Peyer's patch (tissue), 4 donors: ENCODE results near the gene ALOXE3.

Source experiments
- CTCF ChIP-seq, 6 experiments: fragments of 450-650 bp in 4 of 6; fragments of 200-600 bp in 2 of 6; sonication (generic) in 1 of 6; IDR thresholded peaks; one replicate each; pipeline ENCODE4 v1.5.1; 2017 to 2019; ENCODE audit warnings: antibody characterized with exemption in 6 of 6, mild to moderate bottlenecking in 3 of 6, moderate library complexity in 1 of 6
- POLR2A ChIP-seq, 2 donors: fragments of 450-650 bp; IDR thresholded peaks; one replicate each; pipeline ENCODE4 v1.5.1; 2017; ENCODE audit warnings: antibody characterized with exemption in 2 of 2, mild to moderate bottlenecking in 2 of 2, moderate library complexity in 2 of 2

GRCh38 chr17:8147141-8147804 is 29.0 kb upstream of the ALOXE3 start:
- TF ChIP-seq CTCF (IDR thresholded peaks at IDR 0.05), result no peak
- no peak for TF ChIP-seq POLR2A (IDR thresholded peaks at IDR 0.05)
